A549 treated with DMSO at 1 μM for 4 hours (cell line): ENCODE measurements around the gene KIF3A. TPM values are rescaled to one million over a fixed set of nuclear protein-coding genes. Genes with fewer than 3 reads are reported as not detected.

Experiments used
- total RNA-seq: library from RNA; stranded (reverse); fragments of 200-300 nt; extraction: Qiagen RNA extraction; gene quantifications from 5 replicates; pipeline ENCODE4 v1.2.3, GENCODE V29; 2022; ENCODE audit warnings: low read depth

The KIF3A gene
- 8.2 to 12.7 TPM (median 10.9 TPM) in 5 replicates for total RNA-seq

GRCh38 chr5:132736853-132737833, at the start of gene KIF3A:
KIF3A (minus strand) TSS chr5:132737546; CDS start chr5:132737419, 127 bp downstream.

GRCh38 chr5:132777209-132778069, 40.1 kb upstream of the KIF3A start, which contains the start of gene SEPTIN8:
SEPTIN8 (minus strand) TSS chr5:132777239; CDS start chr5:132777137, 102 bp downstream.

GRCh38 chr5:132746954-132747615, 9.7 kb upstream of the KIF3A start, which contains the start of gene CCNI2:
CCNI2 (plus strand) TSS chr5:132747426; CDS start chr5:132747496, 70 bp downstream.

GRCh38 chr5:132673939-132674630, 63.3 kb downstream of the KIF3A start, which contains the start of gene IL4:
IL4 (plus strand) TSS chr5:132673989; CDS start chr5:132674051, 62 bp downstream.

GRCh38 chr5:132657676-132658380, 79.5 kb downstream of the KIF3A start, which contains the start of gene IL13:
IL13 (plus strand) TSS chr5:132658173; CDS start chr5:132658187, 14 bp downstream.

Other genes starting within 250 kb of the KIF3A start
- gene IRF1, start 246.8 kb downstream of the KIF3A start, total RNA-seq = 31.5 to 39.9 TPM (median 34.6 TPM) in 5 replicates
- not detected in 5 replicates for gene IL5, start 194.0 kb downstream of the KIF3A start, total RNA-seq
- gene RAD50, start 180.6 kb downstream of the KIF3A start, total RNA-seq = 27.8 to 38.1 TPM (median 32.6 TPM) in 5 replicates
- gene IL13, start 79.4 kb downstream of the KIF3A start, total RNA-seq = 0.06 to 0.11 TPM in 2 of 5 replicates, not detected in the others
- gene IL4, start 63.6 kb downstream of the KIF3A start, total RNA-seq = not detected in 5 replicates
- 0.06 to 0.56 TPM (median 0.15 TPM) in 4 of 5 replicates, not detected in the other for gene CCNI2, start 9.9 kb upstream of the KIF3A start, total RNA-seq
- gene SEPTIN8, start 39.7 kb upstream of the KIF3A start, total RNA-seq = 16.5 to 23.2 TPM (median 19.2 TPM) in 5 replicates
- 0.06 to 0.21 TPM (median 0.14 TPM) in 5 replicates for gene SOWAHA, start 75.8 kb upstream of the KIF3A start, total RNA-seq
- 8.8 to 10.6 TPM (median 9.9 TPM) in 5 replicates for gene SHROOM1, start 93.1 kb upstream of the KIF3A start, total RNA-seq
- gene GDF9, start 128.9 kb upstream of the KIF3A start, total RNA-seq = 0.20 to 0.32 TPM (median 0.27 TPM) in 5 replicates
- 414 to 542 TPM (median 494 TPM) in 5 replicates for gene UQCRQ, start 129.1 kb upstream of the KIF3A start, total RNA-seq
- gene LEAP2, start 136.1 kb upstream of the KIF3A start, total RNA-seq = 0.55 to 1.5 TPM (median 1.1 TPM) in 5 replicates
- gene AFF4, start 226.1 kb upstream of the KIF3A start, total RNA-seq = 19.7 to 28.7 TPM (median 25.8 TPM) in 5 replicates